Stromal cell of bone marrow (primary cell): ENCODE measurements around the gene MARK3.
"Not testable (repeated sequence)": the region's sequence is repeated elsewhere in the genome, so short reads cannot be mapped to it uniquely, and the experiment has no call there.

Source experiments
- DNase-seq: peaks from one replicate; pipeline ENCODE4 v3.0.0-alpha.2; 2012; ENCODE audit warnings: low read depth

Gene MARK3

DNA sequence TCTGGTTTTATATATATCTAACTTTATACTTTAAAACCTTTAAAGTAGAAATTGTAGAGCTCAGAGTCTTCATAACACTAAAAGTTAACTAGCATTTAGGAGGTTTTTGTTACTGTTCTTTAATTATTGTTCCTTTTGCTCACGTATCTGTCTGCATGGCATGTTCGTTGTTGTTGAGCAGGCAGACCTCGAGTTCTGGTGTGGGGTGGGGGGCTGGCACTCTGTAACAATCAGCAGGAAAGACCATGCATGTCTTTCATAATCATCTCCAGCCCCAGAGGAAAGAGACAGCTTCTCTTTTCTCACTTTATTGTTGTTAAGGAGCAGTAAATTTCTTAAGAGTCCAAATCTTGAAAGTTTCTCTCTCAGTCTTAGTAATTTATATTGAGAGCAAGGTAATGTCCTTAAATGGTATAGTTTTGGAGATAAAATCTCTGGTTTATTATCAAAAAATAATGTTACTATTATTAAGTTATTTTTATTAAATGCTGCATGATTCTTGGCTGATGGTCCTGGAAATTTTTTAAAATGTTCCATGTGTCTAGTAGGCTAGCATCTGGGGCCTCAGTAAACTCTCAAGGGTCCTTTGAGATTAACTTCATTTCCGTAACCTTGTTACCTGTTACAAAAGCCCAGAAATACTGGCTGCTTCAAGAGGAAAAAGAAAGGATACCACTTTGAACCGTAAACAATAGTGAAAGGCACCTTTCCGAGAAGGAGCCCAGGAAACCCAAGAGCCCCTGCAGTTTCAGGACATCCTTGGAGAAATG, 107.1 kb downstream of the MARK3 start:
- no peak for DNase-seq

GRCh38 chr14:103495854-103496253, 110.6 kb downstream of the MARK3 start:
- DNase-seq = no peak

- DNase-seq = no peak
These were observed 111.6 kb downstream of the MARK3 start for GRCh38 chr14:103496776-103497175.

GRCh38 chr14:103499709-103500108, 114.5 kb downstream of the MARK3 start:
- DNase-seq = no peak

- DNase-seq = peak; percentile 67
These were observed 115.2 kb downstream of the MARK3 start for GRCh38 chr14:103500148-103500990.

- no peak for DNase-seq
These were observed 116.0 kb downstream of the MARK3 start for GRCh38 chr14:103501041-103501870.

DNA sequence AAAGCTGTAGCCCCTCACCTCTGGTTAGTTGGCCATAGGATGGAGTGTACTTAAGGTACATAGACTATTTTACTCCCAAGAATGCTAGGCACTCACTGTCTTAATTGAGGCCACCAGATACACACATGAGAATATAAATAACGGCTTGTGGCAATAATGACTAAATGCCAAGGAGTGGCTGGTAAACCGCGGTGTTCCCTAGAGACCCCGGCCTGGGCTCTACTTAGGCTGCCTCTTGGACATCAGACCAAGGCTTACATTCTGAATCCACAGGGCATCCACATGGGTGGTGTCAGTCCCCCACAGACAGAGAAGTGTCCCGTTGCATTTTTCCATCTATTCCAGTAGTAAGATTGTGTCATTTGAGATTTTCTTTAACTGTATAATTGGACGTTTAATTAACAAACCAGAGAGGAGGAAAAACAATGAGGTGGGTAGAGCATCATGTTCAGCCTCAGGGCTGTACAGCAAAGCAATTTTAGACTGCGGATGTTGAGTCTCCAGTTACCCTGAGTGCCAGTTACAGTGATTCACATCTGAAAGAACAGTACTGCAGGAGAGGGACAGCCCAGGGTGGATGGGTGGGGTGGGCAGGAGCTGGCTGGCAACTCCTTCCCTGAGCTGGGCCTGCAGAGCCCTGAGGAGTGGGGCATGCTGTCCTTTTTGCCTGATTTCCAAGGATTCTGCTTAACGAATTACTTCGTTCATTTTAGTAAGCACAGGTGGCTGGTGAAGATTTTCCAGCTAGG, 116.9 kb downstream of the MARK3 start:
- no peak for DNase-seq

DNA sequence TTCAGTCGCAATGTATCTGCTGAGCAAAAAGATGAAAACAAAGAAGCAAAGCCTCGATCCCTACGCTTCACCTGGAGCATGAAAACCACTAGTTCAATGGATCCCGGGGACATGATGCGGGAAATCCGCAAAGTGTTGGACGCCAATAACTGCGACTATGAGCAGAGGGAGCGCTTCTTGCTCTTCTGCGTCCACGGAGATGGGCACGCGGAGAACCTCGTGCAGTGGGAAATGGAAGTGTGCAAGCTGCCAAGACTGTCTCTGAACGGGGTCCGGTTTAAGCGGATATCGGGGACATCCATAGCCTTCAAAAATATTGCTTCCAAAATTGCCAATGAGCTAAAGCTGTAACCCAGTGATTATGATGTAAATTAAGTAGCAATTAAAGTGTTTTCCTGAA, 117.7 kb downstream of the MARK3 start:
- DNase-seq = no peak

DNA sequence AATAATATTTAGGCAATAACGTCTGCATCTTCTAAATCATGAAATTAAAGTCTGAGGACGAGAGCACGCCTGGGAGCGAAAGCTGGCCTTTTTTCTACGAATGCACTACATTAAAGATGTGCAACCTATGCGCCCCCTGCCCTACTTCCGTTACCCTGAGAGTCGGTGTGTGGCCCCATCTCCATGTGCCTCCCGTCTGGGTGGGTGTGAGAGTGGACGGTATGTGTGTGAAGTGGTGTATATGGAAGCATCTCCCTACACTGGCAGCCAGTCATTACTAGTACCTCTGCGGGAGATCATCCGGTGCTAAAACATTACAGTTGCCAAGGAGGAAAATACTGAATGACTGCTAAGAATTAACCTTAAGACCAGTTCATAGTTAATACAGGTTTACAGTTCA, 118.1 kb downstream of the MARK3 start:
- DNase-seq = no peak

DNA sequence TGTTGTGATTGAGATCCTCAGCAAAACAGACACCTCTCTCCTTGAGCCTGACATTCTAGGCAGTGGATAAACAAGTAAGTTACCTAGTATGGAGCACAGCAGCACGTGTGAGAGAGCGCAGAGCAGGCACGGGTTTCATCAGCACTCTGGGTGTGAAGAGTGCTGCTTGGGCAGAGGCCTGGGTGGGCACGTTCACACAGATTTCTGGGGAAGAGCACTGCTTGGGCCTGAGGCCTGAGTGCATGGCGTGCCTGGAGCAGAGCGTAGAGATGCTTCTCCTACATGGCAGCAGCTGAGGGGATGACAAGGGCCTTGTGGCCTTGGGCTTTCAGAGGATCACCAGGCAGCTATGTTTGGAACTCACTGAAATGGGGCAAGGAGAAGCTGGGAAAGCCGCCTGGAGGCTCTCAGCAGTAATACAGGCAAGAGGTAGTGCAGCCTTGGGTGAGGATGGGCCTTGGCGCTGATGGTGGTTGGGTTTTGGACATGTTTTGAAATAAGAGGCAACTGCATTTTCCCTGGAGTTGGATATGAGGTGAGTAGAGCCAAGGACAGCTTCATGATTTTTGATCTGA, 119.9 kb downstream of the MARK3 start:
- no peak for DNase-seq

DNA sequence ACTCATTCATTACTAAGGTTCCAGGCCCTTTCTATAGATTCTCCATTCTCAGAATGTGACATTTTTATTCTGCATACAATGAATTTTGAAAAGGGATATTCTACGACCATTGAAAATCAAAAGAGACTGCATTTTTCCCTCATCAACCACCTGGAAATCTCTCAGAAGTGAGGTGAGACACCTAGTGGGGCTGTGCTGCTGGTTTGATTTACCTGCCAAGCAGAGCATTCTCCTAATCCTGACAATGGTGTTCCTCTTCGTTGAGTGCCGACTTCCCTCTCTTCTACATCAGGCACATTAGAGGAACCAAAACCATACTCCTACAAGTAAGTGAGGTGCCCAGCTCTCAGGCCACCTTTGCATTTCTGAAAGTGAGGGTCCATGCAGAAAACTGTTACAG, 122.5 kb downstream of the MARK3 start:
- DNase-seq = no peak

DNA sequence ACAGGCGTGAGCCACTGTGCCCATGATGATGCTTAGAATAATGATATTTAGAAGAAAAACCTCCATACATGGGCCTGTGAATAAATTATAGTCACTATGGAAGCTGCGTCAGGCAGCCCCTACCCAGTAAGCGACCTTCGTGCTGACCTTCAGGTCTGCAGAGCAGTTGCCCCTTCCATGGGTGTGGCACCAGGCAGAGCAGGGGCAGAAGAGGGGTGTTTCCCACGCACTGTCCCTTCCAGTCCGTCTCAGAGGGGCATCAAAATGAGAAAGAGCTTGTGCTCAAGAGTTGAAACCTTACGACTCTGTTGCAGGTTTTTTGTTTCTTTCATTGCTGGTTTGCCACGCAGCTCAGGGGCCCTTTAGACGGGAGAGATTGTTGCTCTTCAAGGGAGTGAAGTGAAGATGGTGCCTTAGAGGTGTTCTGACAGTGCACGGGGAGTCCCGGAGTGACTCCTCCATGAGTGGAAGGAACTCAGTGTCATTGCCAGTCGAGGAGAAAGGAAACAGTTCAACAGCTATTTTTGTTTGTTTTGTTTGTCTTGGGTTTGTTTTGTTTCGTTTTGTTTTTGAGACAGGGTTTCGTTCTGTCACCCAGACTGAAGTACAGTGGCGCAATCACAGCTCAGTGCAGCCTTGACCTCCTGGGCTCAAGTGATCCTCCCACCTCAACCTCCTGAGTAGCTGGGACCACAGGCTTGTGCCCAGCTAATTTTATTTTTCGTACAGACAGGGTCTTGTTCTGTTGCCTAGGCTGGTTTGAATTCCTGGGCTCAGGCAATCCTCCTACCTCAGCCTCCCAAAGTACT, 123.5 kb downstream of the MARK3 start:
- no peak for DNase-seq

- DNase-seq = no peak
These were observed 124.9 kb downstream of the MARK3 start for GRCh38 chr14:103509864-103510723.

- DNase-seq = no peak
These were observed 125.8 kb downstream of the MARK3 start for GRCh38 chr14:103510724-103511693.

DNA sequence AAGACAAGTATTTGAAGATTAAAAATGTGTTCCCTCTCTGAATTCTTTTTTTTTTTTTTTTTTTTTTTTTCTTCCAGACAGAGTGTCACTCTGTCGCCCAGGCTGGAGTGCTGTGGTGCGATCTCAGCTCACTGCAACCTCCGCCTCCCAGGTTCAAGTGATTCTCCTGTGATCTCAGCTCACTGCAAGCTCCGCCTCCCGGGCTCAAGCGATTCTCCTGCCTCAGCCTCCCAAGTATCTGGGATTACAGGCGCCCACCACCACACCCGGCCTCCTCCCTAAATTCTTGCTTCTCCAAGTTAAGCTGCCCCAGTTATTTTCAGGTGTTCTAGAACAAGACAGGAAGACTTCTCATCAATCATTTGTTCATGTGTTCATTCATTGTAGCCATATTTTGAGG, 127.0 kb downstream of the MARK3 start:
- not testable (repeated sequence) for DNase-seq

- DNase-seq = peak; percentile 79
These were observed 127.7 kb downstream of the MARK3 start for GRCh38 chr14:103512701-103513611.
